Uterus (tissue), 2 donors: ENCODE data around the gene RET.

Experiments used
- POLR2A ChIP-seq, 2 donors: fragments of 450-650 bp; IDR thresholded peaks; one replicate each; pipeline ENCODE4 v1.6.1; 2016; ENCODE audit warnings: antibody characterized with exemption in 2 of 2, mild to moderate bottlenecking in 1 of 2, moderate library complexity in 1 of 2
- TF ChIP-seq, protein P1 (sequence below), 4 experiments: fragments of 200-600 bp in 2 of 4; fragments of 450-650 bp in 2 of 4; sonication (generic) in 2 of 4; IDR thresholded peaks; one replicate each; pipeline ENCODE4 v1.5.1; 2016 to 2019; ENCODE audit warnings: antibody characterized with exemption in 4 of 4, mild to moderate bottlenecking in 2 of 4, moderate library complexity in 1 of 4

DNA sequence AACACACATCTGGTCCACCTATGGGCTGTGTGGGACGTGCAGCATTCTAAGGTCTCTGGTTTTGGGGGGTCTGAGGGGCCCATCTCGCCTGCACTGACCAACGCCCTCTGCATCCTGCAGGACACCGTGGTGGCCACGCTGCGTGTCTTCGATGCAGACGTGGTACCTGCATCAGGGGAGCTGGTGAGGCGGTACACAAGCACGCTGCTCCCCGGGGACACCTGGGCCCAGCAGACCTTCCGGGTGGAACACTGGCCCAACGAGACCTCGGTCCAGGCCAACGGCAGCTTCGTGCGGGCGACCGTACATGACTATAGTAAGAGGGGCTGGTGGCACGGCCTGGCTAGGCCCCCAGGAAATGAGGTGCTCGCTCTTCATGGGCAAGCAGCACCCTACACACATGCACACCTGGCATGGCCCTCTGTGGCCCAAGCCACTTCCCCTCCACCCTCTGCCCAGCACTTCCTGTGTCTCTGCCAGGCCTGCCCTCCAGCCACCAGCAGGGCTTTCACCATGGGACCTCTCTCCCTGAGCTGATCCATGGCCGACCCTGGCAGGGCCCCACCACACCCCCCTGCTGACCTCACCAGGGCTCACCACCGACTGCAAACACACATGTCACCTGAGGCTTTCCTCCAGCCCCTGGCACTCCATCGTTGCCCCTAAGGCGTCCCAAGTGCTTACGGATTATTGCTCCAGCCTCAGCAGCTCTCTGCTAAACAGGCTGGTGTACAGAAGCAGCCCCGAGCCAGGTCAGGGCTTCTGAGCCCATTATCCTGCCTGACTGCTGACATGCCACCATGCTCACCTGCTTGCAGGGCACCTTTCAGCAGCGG lies 29.6 kb downstream of the RET start:
- TF ChIP-seq, protein P1, sequence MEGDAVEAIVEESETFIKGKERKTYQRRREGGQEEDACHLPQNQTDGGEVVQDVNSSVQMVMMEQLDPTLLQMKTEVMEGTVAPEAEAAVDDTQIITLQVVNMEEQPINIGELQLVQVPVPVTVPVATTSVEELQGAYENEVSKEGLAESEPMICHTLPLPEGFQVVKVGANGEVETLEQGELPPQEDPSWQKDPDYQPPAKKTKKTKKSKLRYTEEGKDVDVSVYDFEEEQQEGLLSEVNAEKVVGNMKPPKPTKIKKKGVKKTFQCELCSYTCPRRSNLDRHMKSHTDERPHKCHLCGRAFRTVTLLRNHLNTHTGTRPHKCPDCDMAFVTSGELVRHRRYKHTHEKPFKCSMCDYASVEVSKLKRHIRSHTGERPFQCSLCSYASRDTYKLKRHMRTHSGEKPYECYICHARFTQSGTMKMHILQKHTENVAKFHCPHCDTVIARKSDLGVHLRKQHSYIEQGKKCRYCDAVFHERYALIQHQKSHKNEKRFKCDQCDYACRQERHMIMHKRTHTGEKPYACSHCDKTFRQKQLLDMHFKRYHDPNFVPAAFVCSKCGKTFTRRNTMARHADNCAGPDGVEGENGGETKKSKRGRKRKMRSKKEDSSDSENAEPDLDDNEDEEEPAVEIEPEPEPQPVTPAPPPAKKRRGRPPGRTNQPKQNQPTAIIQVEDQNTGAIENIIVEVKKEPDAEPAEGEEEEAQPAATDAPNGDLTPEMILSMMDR (IDR thresholded peaks at IDR 0.05): no peak
- no peak for TF ChIP-seq POLR2A (IDR thresholded peaks at IDR 0.05)
